ENCODE data around the gene FAM234A.

Gene FAM234A

GRCh38 chr16:263182-263774, 28.7 kb downstream of the FAM234A start:
- no peak overlapping the region for H3K9ac ChIP-seq (ENCODE audit: low read length)
- H3K27ac ChIP-seq (ENCODE audit: low read depth, low read length): no peak overlapping the region
- H3K56ac ChIP-seq (ENCODE audit: low read length): no peak overlapping the region
- no peak overlapping the region for H3K4ac ChIP-seq (ENCODE audit: low read depth, low read length)
- H2AK5ac ChIP-seq (ENCODE audit: low read length): no peak overlapping the region
- no peak overlapping the region for H2BK5ac ChIP-seq (ENCODE audit: low read length)
- H4K5ac ChIP-seq (ENCODE audit: low read length): no peak overlapping the region
- no CpG with 5 or more reads among the region's 35 CpGs for WGBS (ENCODE audit: extremely low coverage, insufficient coverage, low lambda C conversion rate)
- no peak for DNase-seq
- no peak overlapping the region for H3K18ac ChIP-seq (ENCODE audit: low read length)
- H3K23ac ChIP-seq (ENCODE audit: low read length): no peak overlapping the region
- no peaks in the 10 kb centered on the region for H3K27me3 ChIP-seq (ENCODE audit: insufficient read depth, low read length, poor library complexity)
- H3K36me3 ChIP-seq (ENCODE audit: control insufficient read depth, insufficient read depth, low read length): peaks cover 2% of the 10 kb centered on the region
- no peak overlapping the region for H2BK15ac ChIP-seq (replicated peaks; ENCODE audit: low read depth)
- no peak overlapping the region for H4K8ac ChIP-seq (ENCODE audit: low read depth, low read length)
- H3K4me2 ChIP-seq (ENCODE audit: low read length): no peak overlapping the region
- H3K79me1 ChIP-seq (ENCODE audit: low read length): no peaks in the 10 kb centered on the region
- H3K4me1 ChIP-seq (ENCODE audit: control insufficient read depth, low read depth, low read length): no peaks in the 10 kb centered on the region
- H3K4me3 ChIP-seq (ENCODE audit: low read length): no peak overlapping the region
- H3K79me2 ChIP-seq (ENCODE audit: control insufficient read depth, insufficient read depth, low read length): no peaks in the 10 kb centered on the region
- no peak overlapping the region for H2BK120ac ChIP-seq (ENCODE audit: low read depth, low read length)

- Histone ChIP-seq H3K4me1 (ENCODE audit: control insufficient read depth, low read depth, low read length) (no peaks in the 10 kb centered on the region), H3K27me3 (ENCODE audit: insufficient read depth, low read length, poor library complexity) (no peaks in the 10 kb centered on the region), H3K18ac (ENCODE audit: low read length) (no peak overlapping the region), H3K56ac (ENCODE audit: low read length) (no peak overlapping the region), H3K79me1 (ENCODE audit: low read length) (no peaks in the 10 kb centered on the region), H2BK120ac (ENCODE audit: low read depth, low read length) (no peak overlapping the region), H3K9ac (ENCODE audit: low read length) (no peak overlapping the region), H3K36me3 (ENCODE audit: control insufficient read depth, insufficient read depth, low read length) (peaks cover 2% of the 10 kb centered on the region), H3K4me2 (ENCODE audit: low read length) (no peak overlapping the region), H3K27ac (ENCODE audit: low read depth, low read length) (no peak overlapping the region), H2BK15ac (replicated peaks; ENCODE audit: low read depth) (no peak overlapping the region), H2BK5ac (ENCODE audit: low read length) (no peak overlapping the region), H4K8ac (ENCODE audit: low read depth, low read length) (no peak overlapping the region), H3K23ac (ENCODE audit: low read length) (no peak overlapping the region), H3K79me2 (ENCODE audit: control insufficient read depth, insufficient read depth, low read length) (no peaks in the 10 kb centered on the region), H3K4ac (ENCODE audit: low read depth, low read length) (no peak overlapping the region), H4K5ac (ENCODE audit: low read length) (no peak overlapping the region), H2AK5ac (ENCODE audit: low read length) (no peak overlapping the region), H3K4me3 (ENCODE audit: low read length) (no peak overlapping the region)
- no CpG with 5 or more reads among the region's 17 CpGs for WGBS (ENCODE audit: extremely low coverage, insufficient coverage, low lambda C conversion rate)
- DNase-seq: no peak
Observed at GRCh38 chr16:263944-264343, 29.3 kb downstream of the FAM234A start.

GRCh38 chr16:264440-264951, 29.9 kb downstream of the FAM234A start:
- no peaks in the 10 kb centered on the region for H3K79me1 ChIP-seq (ENCODE audit: low read length)
- H3K4ac ChIP-seq (ENCODE audit: low read depth, low read length): no peak overlapping the region
- no peak overlapping the region for H3K4me3 ChIP-seq (ENCODE audit: low read length)
- no peak overlapping the region for H4K5ac ChIP-seq (ENCODE audit: low read length)
- WGBS (ENCODE audit: extremely low coverage, insufficient coverage, low lambda C conversion rate): no CpG with 5 or more reads among the region's 23 CpGs
- H3K4me1 ChIP-seq (ENCODE audit: control insufficient read depth, low read depth, low read length): no peaks in the 10 kb centered on the region
- no peak overlapping the region for H2AK5ac ChIP-seq (ENCODE audit: low read length)
- peaks cover 2% of the 10 kb centered on the region for H3K36me3 ChIP-seq (ENCODE audit: control insufficient read depth, insufficient read depth, low read length)
- no peak overlapping the region for H4K8ac ChIP-seq (ENCODE audit: low read depth, low read length)
- no peaks in the 10 kb centered on the region for H3K79me2 ChIP-seq (ENCODE audit: control insufficient read depth, insufficient read depth, low read length)
- H3K27me3 ChIP-seq (ENCODE audit: insufficient read depth, low read length, poor library complexity): no peaks in the 10 kb centered on the region
- no peak overlapping the region for H3K18ac ChIP-seq (ENCODE audit: low read length)
- DNase-seq: no peak
- no peak overlapping the region for H2BK5ac ChIP-seq (ENCODE audit: low read length)
- H3K27ac ChIP-seq (ENCODE audit: low read depth, low read length): no peak overlapping the region
- H3K9ac ChIP-seq (ENCODE audit: low read length): no peak overlapping the region
- no peak overlapping the region for H3K56ac ChIP-seq (ENCODE audit: low read length)
- no peak overlapping the region for H3K23ac ChIP-seq (ENCODE audit: low read length)
- H2BK120ac ChIP-seq (ENCODE audit: low read depth, low read length): no peak overlapping the region
- no peak overlapping the region for H3K4me2 ChIP-seq (ENCODE audit: low read length)
- H2BK15ac ChIP-seq (replicated peaks; ENCODE audit: low read depth): no peak overlapping the region

- H3K4me2 ChIP-seq (ENCODE audit: low read length): no peak overlapping the region
- H3K4me3 ChIP-seq (ENCODE audit: low read length): no peak overlapping the region
- H2BK5ac ChIP-seq (ENCODE audit: low read length): no peak overlapping the region
- no peak overlapping the region for H2BK120ac ChIP-seq (ENCODE audit: low read depth, low read length)
- no peaks in the 10 kb centered on the region for H3K79me2 ChIP-seq (ENCODE audit: control insufficient read depth, insufficient read depth, low read length)
- no peak overlapping the region for H3K4ac ChIP-seq (ENCODE audit: low read depth, low read length)
- H4K5ac ChIP-seq (ENCODE audit: low read length): no peak overlapping the region
- no peak overlapping the region for H3K56ac ChIP-seq (ENCODE audit: low read length)
- H3K18ac ChIP-seq (ENCODE audit: low read length): no peak overlapping the region
- H4K8ac ChIP-seq (ENCODE audit: low read depth, low read length): no peak overlapping the region
- H2BK15ac ChIP-seq (replicated peaks; ENCODE audit: low read depth): no peak overlapping the region
- DNase-seq: no peak
- H3K36me3 ChIP-seq (ENCODE audit: control insufficient read depth, insufficient read depth, low read length): peaks cover 2% of the 10 kb centered on the region
- H3K23ac ChIP-seq (ENCODE audit: low read length): no peak overlapping the region
- H2AK5ac ChIP-seq (ENCODE audit: low read length): no peak overlapping the region
- no peaks in the 10 kb centered on the region for H3K79me1 ChIP-seq (ENCODE audit: low read length)
- no peak overlapping the region for H3K9ac ChIP-seq (ENCODE audit: low read length)
- no peak overlapping the region for H3K27ac ChIP-seq (ENCODE audit: low read depth, low read length)
- H3K27me3 ChIP-seq (ENCODE audit: insufficient read depth, low read length, poor library complexity): no peaks in the 10 kb centered on the region
- WGBS (ENCODE audit: extremely low coverage, insufficient coverage, low lambda C conversion rate): no CpG with 5 or more reads among the region's 14 CpGs
- H3K4me1 ChIP-seq (ENCODE audit: control insufficient read depth, low read depth, low read length): no peaks in the 10 kb centered on the region
Observed at GRCh38 chr16:265002-265529, 30.4 kb downstream of the FAM234A start.

- Histone ChIP-seq H3K4me3 (ENCODE audit: low read length) (no peak overlapping the region), H2BK15ac (replicated peaks; ENCODE audit: low read depth) (no peak overlapping the region), H2BK120ac (ENCODE audit: low read depth, low read length) (no peak overlapping the region), H3K79me2 (ENCODE audit: control insufficient read depth, insufficient read depth, low read length) (no peaks in the 10 kb centered on the region), H3K9ac (ENCODE audit: low read length) (no peak overlapping the region), H4K8ac (ENCODE audit: low read depth, low read length) (no peak overlapping the region), H3K4ac (ENCODE audit: low read depth, low read length) (no peak overlapping the region), H3K23ac (ENCODE audit: low read length) (no peak overlapping the region), H3K36me3 (ENCODE audit: control insufficient read depth, insufficient read depth, low read length) (no peaks in the 10 kb centered on the region), H3K4me1 (ENCODE audit: control insufficient read depth, low read depth, low read length) (no peaks in the 10 kb centered on the region), H3K27me3 (ENCODE audit: insufficient read depth, low read length, poor library complexity) (no peaks in the 10 kb centered on the region), H3K4me2 (ENCODE audit: low read length) (no peak overlapping the region), H3K18ac (ENCODE audit: low read length) (no peak overlapping the region), H2AK5ac (ENCODE audit: low read length) (no peak overlapping the region), H4K5ac (ENCODE audit: low read length) (no peak overlapping the region), H3K56ac (ENCODE audit: low read length) (no peak overlapping the region), H2BK5ac (ENCODE audit: low read length) (no peak overlapping the region), H3K79me1 (ENCODE audit: low read length) (no peaks in the 10 kb centered on the region), H3K27ac (ENCODE audit: low read depth, low read length) (no peak overlapping the region)
- no peak for DNase-seq
- WGBS (ENCODE audit: extremely low coverage, insufficient coverage, low lambda C conversion rate): no CpG with 5 or more reads among the region's 12 CpGs
Observed at GRCh38 chr16:265711-266110, 31.1 kb downstream of the FAM234A start.
